Measurements from ENCODE around the gene C1QC. TPM values are rescaled to one million over a fixed set of nuclear protein-coding genes. Genes with fewer than 3 reads are reported as not detected.

C1QC gene
- total and polyA plus RNA-seq, 11 donors = 13.9 to 674 (median 50.0) TPM

- H3K36me3 ChIP-seq = no peaks in the 10 kb centered on the region
- intact Hi-C loops (cut with DNase I) = no loop called here
- H3K27ac ChIP-seq = no peak overlapping the region
- TF ChIP-seq CTCF (IDR thresholded peaks at IDR 0.05) (no peak), POLR2A (IDR thresholded peaks at IDR 0.05) (no peak)
- H3K4me3 ChIP-seq = no peak overlapping the region
- H3K27me3 ChIP-seq = peaks cover 0 to 5% (median 0%) of the 10 kb centered on the region in 9 donors
- DNase-seq (no peak), ATAC-seq (no peak)
- no peaks in the 10 kb centered on the region for H3K9me3 ChIP-seq
- no peaks in the 10 kb centered on the region for H3K4me1 ChIP-seq
- 80 to 83% (median 81%) methylated on average over 3 of the region's 3 CpGs for WGBS, 4 donors
Measured at GRCh38 chr1:22696610-22697009, 53.2 kb downstream of the C1QC start.

Small RNAs within 50 kb of the gene (microRNA-seq; reads per million reads assigned to microRNA genes)
- gene MIR6127 = 0 reads per million in 4 donors

Other genes with a start within 250 kb of the C1QC start
- gene ZBTB40, start 191.8 kb upstream of the C1QC start, total RNA-seq = 10 to 100 TPM in 8 of 9 donors, 1 to 10 TPM in 1; 9.7 to 17.7 (median 15.2) TPM
- 1 to 10 TPM; 4.6 to 7.4 TPM for gene ZBTB40, start 191.8 kb upstream of the C1QC start, polyA plus RNA-seq
- under 1 TPM in 2 of 9 donors, not detected in 7; 0.08 to 0.12 TPM for gene EPHA8, start 80.1 kb upstream of the C1QC start, total RNA-seq
- gene EPHA8, start 80.1 kb upstream of the C1QC start, polyA plus RNA-seq = not detected
- 100 to 1,000 TPM in 2 of 9 donors, 10 to 100 TPM in 7; 24.8 to 675 (median 57.0) TPM for gene C1QA, start 7.0 kb upstream of the C1QC start, total RNA-seq
- gene C1QA, start 7.0 kb upstream of the C1QC start, polyA plus RNA-seq = 10 to 100 TPM; 26.4 to 46.6 TPM
- gene C1QB, start 9.6 kb downstream of the C1QC start, total RNA-seq = 100 to 1,000 TPM in 3 of 9 donors, 10 to 100 TPM in 6; 16.6 to 667 (median 81.4) TPM
- 10 to 100 TPM; 25.9 to 61.9 TPM for gene C1QB, start 9.6 kb downstream of the C1QC start, polyA plus RNA-seq
- 1 to 10 TPM in 3 of 9 donors, under 1 TPM in 6; 0.13 to 6.3 (median 0.70) TPM for gene EPHB2, start 67.2 kb downstream of the C1QC start, total RNA-seq
- gene EPHB2, start 67.2 kb downstream of the C1QC start, polyA plus RNA-seq = 1 to 10 TPM in 1 of 2 donors, under 1 TPM in 1; 0.11 to 2.0 TPM